Measurements from ENCODE around the gene MRRF. TPM values are rescaled to one million over a fixed set of nuclear protein-coding genes. Genes with fewer than 3 reads are reported as not detected.

Gene MRRF
- total and polyA plus RNA-seq, 2 of the 4 experiments (the other 2 are of a cell fraction): 32.1 to 38.0 TPM

DNA sequence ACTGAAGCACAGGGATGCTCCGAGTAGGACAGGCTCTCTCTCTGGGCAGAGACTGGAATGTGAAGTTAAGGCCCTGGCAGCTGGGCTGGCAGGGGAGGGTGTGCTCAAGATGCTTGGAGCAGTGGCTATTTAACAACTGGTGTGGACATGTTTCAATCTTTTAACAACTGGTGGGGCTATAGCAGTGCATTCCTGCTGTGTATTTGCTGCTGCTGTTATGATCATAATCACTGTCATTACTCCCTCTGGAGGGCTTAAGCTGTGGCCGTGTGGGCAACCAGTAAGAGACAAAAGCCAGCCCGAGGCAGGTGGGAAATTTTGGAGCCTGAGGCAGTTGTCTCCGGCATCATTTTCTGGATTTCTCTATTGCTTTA lies 72.9 kb downstream of the MRRF start:
- Histone ChIP-seq H2BK120ac (ENCODE audit: low read depth, low read length) (no peak overlapping the region), H2BK5ac (ENCODE audit: low read depth, low read length, poor library complexity, severe bottlenecking) (no peak overlapping the region), H4K8ac (ENCODE audit: low read depth in 2 of 2, low read length in 2 of 2) (no peak overlapping the region), H3K18ac (ENCODE audit: low read depth, low read length) (no peak overlapping the region), H2BK20ac (ENCODE audit: low read depth, low read length) (no peak overlapping the region), H3K14ac (replicated peaks; ENCODE audit: low read depth, low read length) (no peak overlapping the region), H3K27me3 (ENCODE audit: control insufficient read depth, insufficient read depth, low read length) (peaks cover 22% of the 10 kb centered on the region), H3K23ac (ENCODE audit: low read depth, low read length) (no peak overlapping the region), H4K5ac (ENCODE audit: low read depth, low read length) (no peak overlapping the region), H3K79me1 (ENCODE audit: low read depth in 1 of 2, low read length in 2 of 2) (no peaks in the 10 kb centered on the region), H3K9me1 (ENCODE audit: insufficient read depth, low read length) (no peaks in the 10 kb centered on the region; the same call in 1 of the 2 replicates), H3K9me3 (ENCODE audit: control insufficient read depth, insufficient read depth, low read length) (no peaks in the 10 kb centered on the region), H3K36me3 (ENCODE audit: control insufficient read depth, insufficient read depth, low read length) (no peaks in the 10 kb centered on the region), H2AK5ac (ENCODE audit: low read depth, low read length) (no peak overlapping the region), H2AFZ (replicated peaks; ENCODE audit: low read length, poor library complexity) (no peak overlapping the region), H3K56ac (ENCODE audit: extremely low read depth, insufficient read depth, low read length) (no peak overlapping the region), H3K4me1 (ENCODE audit: control insufficient read depth, insufficient read depth, low read length) (no peaks in the 10 kb centered on the region), H2AK9ac (replicated peaks; ENCODE audit: low read depth, low read length, poor library complexity) (no peak overlapping the region), H3K4me3 (ENCODE audit: insufficient read depth, low read depth, low read length) (no peak overlapping the region), H3K27ac (ENCODE audit: insufficient read depth, low read length) (no peak overlapping the region), H3K4me2 (ENCODE audit: low read depth, low read length) (no peak overlapping the region), H3K9ac (ENCODE audit: low read depth, low read length) (no peak overlapping the region), H2BK15ac (ENCODE audit: low read depth, low read length) (no peak overlapping the region), H4K20me1 (ENCODE audit: insufficient read depth, low read length) (no peaks in the 10 kb centered on the region), H3K4ac (ENCODE audit: low read depth, low read length) (no peak overlapping the region), H4K91ac (ENCODE audit: insufficient read depth, low read depth, low read length) (no peak overlapping the region)
- BruUV-seq (replicated peaks): no TSS peak
- DNase-seq (no peak), ATAC-seq (ENCODE audit: low read depth) (no peak)
- no peak for TF ChIP-seq POLR2A (IDR thresholded peaks at IDR 0.05; ENCODE audit: low read depth, low read length)
- TF ChIP-seq RCOR1 (IDR thresholded peaks at IDR 0.05; ENCODE audit: insufficient replicate concordance, low read length): no peak
- TF ChIP-seq, protein P1, sequence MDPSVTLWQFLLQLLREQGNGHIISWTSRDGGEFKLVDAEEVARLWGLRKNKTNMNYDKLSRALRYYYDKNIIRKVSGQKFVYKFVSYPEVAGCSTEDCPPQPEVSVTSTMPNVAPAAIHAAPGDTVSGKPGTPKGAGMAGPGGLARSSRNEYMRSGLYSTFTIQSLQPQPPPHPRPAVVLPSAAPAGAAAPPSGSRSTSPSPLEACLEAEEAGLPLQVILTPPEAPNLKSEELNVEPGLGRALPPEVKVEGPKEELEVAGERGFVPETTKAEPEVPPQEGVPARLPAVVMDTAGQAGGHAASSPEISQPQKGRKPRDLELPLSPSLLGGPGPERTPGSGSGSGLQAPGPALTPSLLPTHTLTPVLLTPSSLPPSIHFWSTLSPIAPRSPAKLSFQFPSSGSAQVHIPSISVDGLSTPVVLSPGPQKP (IDR thresholded peaks at IDR 0.05; ENCODE audit: borderline replicate concordance, low read depth, low read length): no peak
- no peak for TF ChIP-seq BHLHE40 (IDR thresholded peaks at IDR 0.05; ENCODE audit: low read depth, low read length)
- TF ChIP-seq FOS (IDR thresholded peaks at IDR 0.05; ENCODE audit: low read depth, low read length): no peak
- no peak for TF ChIP-seq SMC3 (IDR thresholded peaks at IDR 0.05; ENCODE audit: low read depth, low read length)
- no peak for TF ChIP-seq MAZ (IDR thresholded peaks at IDR 0.05; ENCODE audit: borderline replicate concordance, low read depth, low read length)
- no peak for TF ChIP-seq CHD1 (IDR thresholded peaks at IDR 0.05; ENCODE audit: low read depth, low read length)
- TF ChIP-seq MAFK (IDR thresholded peaks at IDR 0.05; ENCODE audit: low read depth, low read length): no peak
- TF ChIP-seq CTCF (conservative IDR thresholded peaks at IDR 0.05; ENCODE audit: low read depth, low read length): no peak
- TF ChIP-seq MXI1 (IDR thresholded peaks at IDR 0.05; ENCODE audit: borderline replicate concordance, low read depth, low read length): no peak
- no peak for TF ChIP-seq NFE2L2 (IDR thresholded peaks at IDR 0.05; ENCODE audit: low read depth, low read length)
- TF ChIP-seq CEBPB (IDR thresholded peaks at IDR 0.05; ENCODE audit: low read depth, low read length): no peak
- TF ChIP-seq RAD21 (IDR thresholded peaks at IDR 0.05; ENCODE audit: low read length): no peak
- in situ Hi-C loops (cut with MboI; ENCODE audit: low sequenced_read_pairs): no loop called here
- ChIA-PET CTCF (interaction anchor here (0.6 kb wide), 1 partner anchor 587 kb away, joined by 3 read pairs; no protein-coding TSS in a partner anchor), POLR2A (ENCODE audit: unreplicated experiment) (no interaction called here)
- no CpG with 5 or more reads among the region's 4 CpGs for WGBS, 2 experiments (ENCODE audit: extremely low coverage in 2 of 2, insufficient read length in 1 of 2)
- intact Hi-C loops (cut with micrococcal nuclease): no loop called here
- dilution Hi-C loops (cut with HindIII; ENCODE audit: low sequenced_read_pairs, unreplicated experiment): no loop called here

All from IMR-90 (cell line).